K562 (cell line): ENCODE data around the gene CAPN5. TPM values are rescaled to one million over a fixed set of nuclear protein-coding genes. Genes with fewer than 3 reads are reported as not detected.

Experiments used
- ELK1 ChIP-seq: sonication (generic); formaldehyde crosslinking; IDR thresholded peaks from 2 replicates; pipeline ENCODE4 v1.8.1; 2022; ENCODE audit warnings: missing genetic modification reagents
- ERF ChIP-seq: fragments of 450-650 bp; formaldehyde crosslinking; IDR thresholded peaks from 2 replicates; pipeline ENCODE4 v1.4.0; 2020; ENCODE audit warnings: mild to moderate bottlenecking, mixed read lengths
- FOXO4 ChIP-seq: fragments of 450-650 bp; formaldehyde crosslinking; IDR thresholded peaks from 2 replicates; pipeline ENCODE4 v1.4.0; 2020; ENCODE audit warnings: mild to moderate bottlenecking, moderate library complexity
- GATAD2A ChIP-seq: fragments of 450-650 bp; IDR thresholded peaks from 2 replicates; pipeline ENCODE4 v1.6.1; 2017
- MEF2D ChIP-seq: conservative IDR thresholded peaks from 2 replicates; pipeline ENCODE4 v1.6.1; 2016; ENCODE audit warnings: low read depth, missing genetic modification characterization, missing compliant biosample characterization
- PCBP2 ChIP-seq: fragments of 200-400 bp; formaldehyde crosslinking; IDR thresholded peaks from 2 replicates; pipeline ENCODE4 v1.6.1; 2018; ENCODE audit warnings: low read length, low read depth, mild to moderate bottlenecking, moderate library complexity; ENCODE audit not compliant: poor library complexity, severe bottlenecking
- RAD21 ChIP-seq, 2 experiments: fragments of 250-450 bp in 1 of 2; fragments of 450-650 bp in 1 of 2; sonication (Bioruptor Pico) in 1 of 2; formaldehyde crosslinking in 1 of 2; IDR thresholded peaks in 1 of 2; conservative IDR thresholded peaks in 1 of 2; 2 replicates each; pipeline versions ENCODE4 v1.4.0 to v1.8.0; 2020 to 2022; ENCODE audit warnings: mild to moderate bottlenecking in 2 of 2, moderate library complexity in 1 of 2
- SMC3 ChIP-seq: conservative IDR thresholded peaks from 2 replicates; pipeline ENCODE4 v1.6.1; 2011; ENCODE audit warnings: low read depth, low read length, improper control_type of control experiment; ENCODE audit not compliant: insufficient read depth
- TAF7 ChIP-seq: fragments of 450-650 bp; IDR thresholded peaks from 2 replicates; pipeline ENCODE4 v1.6.1; 2016; ENCODE audit warnings: missing genetic modification characterization, missing compliant biosample characterization
- TFAP4 ChIP-seq: sonication (generic); formaldehyde crosslinking; IDR thresholded peaks from 2 replicates; pipeline ENCODE4 v1.8.0; 2022; ENCODE audit warnings: missing genetic modification reagents, mild to moderate bottlenecking, moderate library complexity, borderline replicate concordance
- VEZF1 ChIP-seq: fragments of 200-800 bp; sonication (Bioruptor generic); IDR thresholded peaks from 2 replicates; pipeline ENCODE4 v1.6.1; 2017; ENCODE audit warnings: missing genetic modification characterization, missing compliant biosample characterization
- ZBTB7A ChIP-seq: IDR thresholded peaks from 2 replicates; pipeline ENCODE4 v1.6.1; 2011; ENCODE audit warnings: low read depth, mild to moderate bottlenecking, low read length, moderate library complexity, borderline replicate concordance; ENCODE audit not compliant: control insufficient read depth
- ZNF165 ChIP-seq: fragments of 250-450 bp; sonication (Bioruptor Pico); IDR thresholded peaks from 2 replicates; pipeline ENCODE4 v1.4.0; 2020; ENCODE audit warnings: borderline replicate concordance
- ZNF764 ChIP-seq: fragments of 250-450 bp; sonication (Bioruptor Pico); IDR thresholded peaks from 2 replicates; pipeline ENCODE4 v1.4.0; 2020; ENCODE audit warnings: low read depth, mild to moderate bottlenecking, moderate library complexity
- ZSCAN32 ChIP-seq: fragments of 450-650 bp; formaldehyde crosslinking; IDR thresholded peaks from 2 replicates; pipeline ENCODE4 v1.4.0; 2020; ENCODE audit warnings: mild to moderate bottlenecking, moderate library complexity
- polyA plus RNA-seq, 8 experiments: library from polyadenylated mRNA; depleted of rRNA in 4 of 8; stranded (reverse) in 5 of 8; unstranded in 3 of 8; fragments of >200 nt; fragmentation: Nextera tagmentation in 2 of 8; fragmentation: Illumina TruSeq in 1 of 8; extraction: Ambion mirVana in 2 of 8; extraction: Trizol in 1 of 8; gene quantifications; 2 replicates each; pipeline versions ENCODE4 v1.2.1 to v1.2.3, GENCODE V29; 2011 to 2014; ENCODE audit warnings: inconsistent platforms in 1 of 8, missing spikeins in 1 of 8
- total RNA-seq, 7 experiments: library from RNA; depleted of rRNA in 6 of 7; stranded (reverse); fragments of >200 nt in 6 of 7; fragmentation: Illumina TruSeq in 2 of 7; extraction: Trizol in 2 of 7; gene quantifications; 2 replicates each; pipeline versions ENCODE4 v1.2.1 to v1.2.3, GENCODE V29; 2011 to 2021; ENCODE audit warnings: low replicate concordance in 1 of 7
- TF ChIP-seq, protein P1 (sequence below), 3 experiments: fragments of 200-800 bp in 1 of 3; fragments of 250-450 bp in 1 of 3; fragments of 450-650 bp in 1 of 3; sonication (Bioruptor Pico) in 1 of 3; sonication (Bioruptor generic) in 1 of 3; formaldehyde crosslinking in 1 of 3; IDR thresholded peaks; 2 replicates each; pipeline versions ENCODE4 v1.6.1 to v1.8.0; 2016 to 2022; ENCODE audit warnings: mild to moderate bottlenecking in 2 of 3, missing genetic modification characterization in 2 of 3, missing compliant biosample characterization in 1 of 3, moderate library complexity in 1 of 3

CAPN5 gene
- total and polyA plus RNA-seq, 9 of the 15 experiments (the other 6 are each of a cell fraction or from before 2014, with no cell fraction given): 0.04 to 0.44 (median 0.14) TPM; not detected in 2

DNA sequence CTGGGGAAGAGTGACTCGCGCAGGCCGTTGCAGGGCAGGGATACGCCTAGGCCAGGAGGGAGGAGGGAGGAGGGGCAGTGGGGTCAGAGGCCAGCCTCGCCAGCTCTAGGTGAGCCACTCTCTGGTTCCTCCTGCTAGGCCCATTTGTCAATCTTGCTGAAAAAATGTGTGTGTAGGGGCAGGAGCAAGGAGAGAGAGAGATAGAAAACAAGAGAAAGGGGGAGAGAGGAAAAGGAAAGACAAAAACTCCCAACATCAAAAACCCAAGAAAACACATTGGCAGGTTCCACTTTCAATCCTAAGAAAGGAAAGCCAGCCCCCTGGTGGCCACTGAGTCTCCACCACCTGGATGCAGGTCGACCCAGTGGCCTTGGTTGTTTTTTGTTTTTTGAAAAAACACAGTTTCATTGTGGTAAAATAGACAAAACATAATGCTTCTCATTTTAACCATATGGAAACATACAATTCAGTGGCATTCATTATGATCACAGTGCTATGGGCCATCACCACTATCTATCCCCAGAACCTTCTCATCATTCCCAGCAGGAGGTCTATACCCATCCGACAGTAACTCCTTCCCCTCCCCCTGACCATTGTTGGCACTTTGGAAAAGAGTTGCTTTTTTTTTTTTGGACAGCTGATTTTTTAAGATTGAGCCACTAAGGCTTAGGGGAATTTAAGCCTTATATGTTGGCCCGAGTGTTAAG, 46.8 kb downstream of the CAPN5 start (continued):
- TF ChIP-seq ZBTB7A: no peak
- TF ChIP-seq FOXO4 (CRISPR knock-in tag): no peak
- no peak for TF ChIP-seq PCBP2
- no peak for TF ChIP-seq ZNF764
- TF ChIP-seq ERF (CRISPR knock-in tag): no peak
- TF ChIP-seq RAD21 (CRISPR knock-in tag; conservative IDR thresholded peaks at IDR 0.05 in 1 of 2, IDR thresholded peaks at IDR 0.05 in 1 of 2): peak; percentile 28; a peak in 2 of 4 replicates
- TF ChIP-seq ELK1 (CRISPR knock-in tag): no peak
- TF ChIP-seq TAF7 (tag): no peak
- TF ChIP-seq TFAP4: no peak
- no peak for TF ChIP-seq ZSCAN32
- TF ChIP-seq, protein P1, sequence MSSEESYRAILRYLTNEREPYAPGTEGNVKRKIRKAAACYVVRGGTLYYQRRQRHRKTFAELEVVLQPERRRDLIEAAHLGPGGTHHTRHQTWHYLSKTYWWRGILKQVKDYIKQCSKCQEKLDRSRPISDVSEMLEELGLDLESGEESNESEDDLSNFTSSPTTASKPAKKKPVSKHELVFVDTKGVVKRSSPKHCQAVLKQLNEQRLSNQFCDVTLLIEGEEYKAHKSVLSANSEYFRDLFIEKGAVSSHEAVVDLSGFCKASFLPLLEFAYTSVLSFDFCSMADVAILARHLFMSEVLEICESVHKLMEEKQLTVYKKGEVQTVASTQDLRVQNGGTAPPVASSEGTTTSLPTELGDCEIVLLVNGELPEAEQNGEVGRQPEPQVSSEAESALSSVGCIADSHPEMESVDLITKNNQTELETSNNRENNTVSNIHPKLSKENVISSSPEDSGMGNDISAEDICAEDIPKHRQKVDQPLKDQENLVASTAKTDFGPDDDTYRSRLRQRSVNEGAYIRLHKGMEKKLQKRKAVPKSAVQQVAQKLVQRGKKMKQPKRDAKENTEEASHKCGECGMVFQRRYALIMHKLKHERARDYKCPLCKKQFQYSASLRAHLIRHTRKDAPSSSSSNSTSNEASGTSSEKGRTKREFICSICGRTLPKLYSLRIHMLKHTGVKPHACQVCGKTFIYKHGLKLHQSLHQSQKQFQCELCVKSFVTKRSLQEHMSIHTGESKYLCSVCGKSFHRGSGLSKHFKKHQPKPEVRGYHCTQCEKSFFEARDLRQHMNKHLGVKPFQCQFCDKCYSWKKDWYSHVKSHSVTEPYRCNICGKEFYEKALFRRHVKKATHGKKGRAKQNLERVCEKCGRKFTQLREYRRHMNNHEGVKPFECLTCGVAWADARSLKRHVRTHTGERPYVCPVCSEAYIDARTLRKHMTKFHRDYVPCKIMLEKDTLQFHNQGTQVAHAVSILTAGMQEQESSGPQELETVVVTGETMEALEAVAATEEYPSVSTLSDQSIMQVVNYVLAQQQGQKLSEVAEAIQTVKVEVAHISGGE (CRISPR knock-in tag; IDR thresholded peaks at IDR 0.05): no peak
- 0 out of 2 replicates have a peak, but pooled peaks have one; percentile 22 for TF ChIP-seq SMC3
- no peak for TF ChIP-seq GATAD2A
- TF ChIP-seq VEZF1 (CRISPR knock-in tag): peak; percentile 13; the same call in 1 of the 2 replicates
- no peak for TF ChIP-seq ZNF165 (CRISPR knock-in tag)
- TF ChIP-seq MEF2D: no peak
